Astrocyte (in vitro differentiated cells and primary cell): ENCODE results near the gene CEP128.

ENCODE experiments used
- EZH2 ChIP-seq: IDR thresholded peaks from 2 replicates; pipeline ENCODE4 v1.6.1; 2012; ENCODE audit warnings: mild to moderate bottlenecking, low read length, inconsistent platforms; ENCODE audit not compliant: insufficient read depth
- TF ChIP-seq, protein P1 (sequence below): IDR thresholded peaks from 2 replicates; pipeline ENCODE4 v1.5.1; 2011; ENCODE audit warnings: low read depth, mild to moderate bottlenecking, inconsistent platforms, low read length, moderate library complexity; ENCODE audit not compliant: insufficient read depth

DNA sequence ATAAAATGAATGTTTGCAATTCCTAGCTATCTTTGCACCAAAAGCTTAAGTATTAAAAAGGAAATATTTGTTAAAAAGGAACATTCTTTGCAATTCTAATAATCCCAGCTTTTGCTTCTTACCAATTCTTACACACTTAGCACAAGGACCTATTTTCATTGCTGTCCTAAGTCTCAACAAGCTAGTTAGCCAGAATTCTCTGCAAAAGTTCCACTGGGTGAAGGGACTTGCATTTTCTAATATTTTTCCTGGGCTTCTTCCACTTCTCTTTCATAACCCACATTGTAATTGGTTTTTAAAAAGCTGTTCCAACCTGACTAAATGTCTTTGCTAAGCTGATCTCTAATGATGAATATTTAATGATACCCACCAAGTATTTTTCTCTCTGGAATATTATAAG lies 422.5 kb downstream of the CEP128 start:
- TF ChIP-seq, protein P1, sequence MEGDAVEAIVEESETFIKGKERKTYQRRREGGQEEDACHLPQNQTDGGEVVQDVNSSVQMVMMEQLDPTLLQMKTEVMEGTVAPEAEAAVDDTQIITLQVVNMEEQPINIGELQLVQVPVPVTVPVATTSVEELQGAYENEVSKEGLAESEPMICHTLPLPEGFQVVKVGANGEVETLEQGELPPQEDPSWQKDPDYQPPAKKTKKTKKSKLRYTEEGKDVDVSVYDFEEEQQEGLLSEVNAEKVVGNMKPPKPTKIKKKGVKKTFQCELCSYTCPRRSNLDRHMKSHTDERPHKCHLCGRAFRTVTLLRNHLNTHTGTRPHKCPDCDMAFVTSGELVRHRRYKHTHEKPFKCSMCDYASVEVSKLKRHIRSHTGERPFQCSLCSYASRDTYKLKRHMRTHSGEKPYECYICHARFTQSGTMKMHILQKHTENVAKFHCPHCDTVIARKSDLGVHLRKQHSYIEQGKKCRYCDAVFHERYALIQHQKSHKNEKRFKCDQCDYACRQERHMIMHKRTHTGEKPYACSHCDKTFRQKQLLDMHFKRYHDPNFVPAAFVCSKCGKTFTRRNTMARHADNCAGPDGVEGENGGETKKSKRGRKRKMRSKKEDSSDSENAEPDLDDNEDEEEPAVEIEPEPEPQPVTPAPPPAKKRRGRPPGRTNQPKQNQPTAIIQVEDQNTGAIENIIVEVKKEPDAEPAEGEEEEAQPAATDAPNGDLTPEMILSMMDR, result no peak
- no peak for TF ChIP-seq EZH2
